Measurements from ENCODE around the gene UNC45A.

DNA sequence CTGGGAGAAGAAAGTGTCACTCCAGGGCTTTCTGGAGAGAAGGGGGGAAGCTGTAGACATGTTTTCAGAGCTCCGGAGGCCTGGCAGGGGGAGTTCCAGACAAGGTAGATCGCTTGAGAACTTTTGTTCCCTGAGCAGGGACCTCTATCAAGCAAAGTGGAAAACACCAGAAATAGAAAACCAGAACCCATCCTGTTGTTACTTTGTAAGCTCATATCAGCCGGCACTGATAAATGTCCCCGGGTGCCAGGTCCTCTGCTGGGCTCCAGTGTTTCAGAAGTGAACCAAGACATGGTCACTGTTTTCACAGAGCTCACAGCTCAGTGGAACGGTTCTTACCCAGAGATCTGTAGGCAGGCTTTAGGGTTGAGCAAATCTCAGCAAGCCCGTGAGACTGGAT lies 16.2 kb upstream of the UNC45A start:
- TF ChIP-seq, protein P1, sequence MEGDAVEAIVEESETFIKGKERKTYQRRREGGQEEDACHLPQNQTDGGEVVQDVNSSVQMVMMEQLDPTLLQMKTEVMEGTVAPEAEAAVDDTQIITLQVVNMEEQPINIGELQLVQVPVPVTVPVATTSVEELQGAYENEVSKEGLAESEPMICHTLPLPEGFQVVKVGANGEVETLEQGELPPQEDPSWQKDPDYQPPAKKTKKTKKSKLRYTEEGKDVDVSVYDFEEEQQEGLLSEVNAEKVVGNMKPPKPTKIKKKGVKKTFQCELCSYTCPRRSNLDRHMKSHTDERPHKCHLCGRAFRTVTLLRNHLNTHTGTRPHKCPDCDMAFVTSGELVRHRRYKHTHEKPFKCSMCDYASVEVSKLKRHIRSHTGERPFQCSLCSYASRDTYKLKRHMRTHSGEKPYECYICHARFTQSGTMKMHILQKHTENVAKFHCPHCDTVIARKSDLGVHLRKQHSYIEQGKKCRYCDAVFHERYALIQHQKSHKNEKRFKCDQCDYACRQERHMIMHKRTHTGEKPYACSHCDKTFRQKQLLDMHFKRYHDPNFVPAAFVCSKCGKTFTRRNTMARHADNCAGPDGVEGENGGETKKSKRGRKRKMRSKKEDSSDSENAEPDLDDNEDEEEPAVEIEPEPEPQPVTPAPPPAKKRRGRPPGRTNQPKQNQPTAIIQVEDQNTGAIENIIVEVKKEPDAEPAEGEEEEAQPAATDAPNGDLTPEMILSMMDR (conservative IDR thresholded peaks at IDR 0.05; ENCODE audit: low read depth, low read length): no peak
- no peak for TF ChIP-seq RCOR1 (IDR thresholded peaks at IDR 0.05; ENCODE audit: insufficient replicate concordance, low read length)
- TF ChIP-seq POLR2A (IDR thresholded peaks at IDR 0.05; ENCODE audit: low read depth, low read length): no peak
- TF ChIP-seq, protein P2, sequence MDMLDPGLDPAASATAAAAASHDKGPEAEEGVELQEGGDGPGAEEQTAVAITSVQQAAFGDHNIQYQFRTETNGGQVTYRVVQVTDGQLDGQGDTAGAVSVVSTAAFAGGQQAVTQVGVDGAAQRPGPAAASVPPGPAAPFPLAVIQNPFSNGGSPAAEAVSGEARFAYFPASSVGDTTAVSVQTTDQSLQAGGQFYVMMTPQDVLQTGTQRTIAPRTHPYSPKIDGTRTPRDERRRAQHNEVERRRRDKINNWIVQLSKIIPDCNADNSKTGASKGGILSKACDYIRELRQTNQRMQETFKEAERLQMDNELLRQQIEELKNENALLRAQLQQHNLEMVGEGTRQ (IDR thresholded peaks at IDR 0.05; ENCODE audit: low read depth, low read length): no peak
- TF ChIP-seq MAFK (IDR thresholded peaks at IDR 0.05; ENCODE audit: low read depth, low read length): no peak
- TF ChIP-seq RFX5 (IDR thresholded peaks at IDR 0.05; ENCODE audit: low read depth, low read length): no peak
- TF ChIP-seq MAZ (IDR thresholded peaks at IDR 0.05; ENCODE audit: borderline replicate concordance, low read depth, low read length): no peak
- TF ChIP-seq, protein P3, sequence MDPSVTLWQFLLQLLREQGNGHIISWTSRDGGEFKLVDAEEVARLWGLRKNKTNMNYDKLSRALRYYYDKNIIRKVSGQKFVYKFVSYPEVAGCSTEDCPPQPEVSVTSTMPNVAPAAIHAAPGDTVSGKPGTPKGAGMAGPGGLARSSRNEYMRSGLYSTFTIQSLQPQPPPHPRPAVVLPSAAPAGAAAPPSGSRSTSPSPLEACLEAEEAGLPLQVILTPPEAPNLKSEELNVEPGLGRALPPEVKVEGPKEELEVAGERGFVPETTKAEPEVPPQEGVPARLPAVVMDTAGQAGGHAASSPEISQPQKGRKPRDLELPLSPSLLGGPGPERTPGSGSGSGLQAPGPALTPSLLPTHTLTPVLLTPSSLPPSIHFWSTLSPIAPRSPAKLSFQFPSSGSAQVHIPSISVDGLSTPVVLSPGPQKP (IDR thresholded peaks at IDR 0.05; ENCODE audit: borderline replicate concordance, low read depth, low read length): no peak
- no peak for TF ChIP-seq RAD21 (IDR thresholded peaks at IDR 0.05; ENCODE audit: low read length)

Data from IMR-90 (cell line).